Superior temporal gyrus (tissue), 1 donor: ENCODE data around the gene MCCD1.

ENCODE experiments used
- DNase-seq: peaks from one replicate; pipeline ENCODE4 v3.0.0-alpha.2; 2016; ENCODE audit errors: extremely low spot score

Gene MCCD1

DNA sequence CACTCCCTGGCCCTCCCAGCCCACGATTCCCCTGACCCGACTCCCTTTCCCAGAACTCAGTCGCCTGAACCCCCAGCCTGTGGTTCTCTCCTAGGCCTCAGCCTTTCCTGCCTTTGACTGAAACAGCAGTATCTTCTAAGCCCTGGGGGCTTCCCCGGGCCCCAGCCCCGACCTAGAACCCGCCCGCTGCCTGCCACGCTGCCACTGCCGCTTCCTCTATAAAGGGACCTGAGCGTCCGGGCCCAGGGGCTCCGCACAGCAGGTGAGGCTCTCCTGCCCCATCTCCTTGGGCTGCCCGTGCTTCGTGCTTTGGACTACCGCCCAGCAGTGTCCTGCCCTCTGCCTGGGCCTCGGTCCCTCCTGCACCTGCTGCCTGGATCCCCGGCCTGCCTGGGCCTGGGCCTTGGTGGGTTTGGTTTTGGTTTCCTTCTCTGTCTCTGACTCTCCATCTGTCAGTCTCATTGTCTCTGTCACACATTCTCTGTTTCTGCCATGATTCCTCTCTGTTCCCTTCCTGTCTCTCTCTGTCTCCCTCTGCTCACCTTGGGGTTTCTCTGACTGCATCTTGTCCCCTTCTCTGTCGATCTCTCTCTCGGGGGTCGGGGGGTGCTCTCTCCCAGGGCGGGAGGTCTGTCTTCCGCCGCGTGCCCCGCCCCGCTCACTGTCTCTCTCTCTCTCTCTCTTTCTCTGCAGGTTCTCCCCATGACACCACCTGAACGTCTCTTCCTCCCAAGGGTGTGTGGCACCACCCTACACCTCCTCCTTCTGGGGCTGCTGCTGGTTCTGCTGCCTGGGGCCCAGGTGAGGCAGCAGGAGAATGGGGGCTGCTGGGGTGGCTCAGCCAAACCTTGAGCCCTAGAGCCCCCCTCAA, 43.5 kb downstream of the MCCD1 start, which contains the start of gene LTA:
Gene LTA, plus strand, starts transcription at position 249 of the 871 bp plus-strand sequence. Its CDS starts 454 bp downstream, at position 703.
- no peak for DNase-seq

- DNase-seq, result no peak
These were observed 44.7 kb downstream of the MCCD1 start for GRCh38 chr6:31573239-31574105.

GRCh38 chr6:31574106-31575061, 45.6 kb downstream of the MCCD1 start:
- DNase-seq, result no peak

DNA sequence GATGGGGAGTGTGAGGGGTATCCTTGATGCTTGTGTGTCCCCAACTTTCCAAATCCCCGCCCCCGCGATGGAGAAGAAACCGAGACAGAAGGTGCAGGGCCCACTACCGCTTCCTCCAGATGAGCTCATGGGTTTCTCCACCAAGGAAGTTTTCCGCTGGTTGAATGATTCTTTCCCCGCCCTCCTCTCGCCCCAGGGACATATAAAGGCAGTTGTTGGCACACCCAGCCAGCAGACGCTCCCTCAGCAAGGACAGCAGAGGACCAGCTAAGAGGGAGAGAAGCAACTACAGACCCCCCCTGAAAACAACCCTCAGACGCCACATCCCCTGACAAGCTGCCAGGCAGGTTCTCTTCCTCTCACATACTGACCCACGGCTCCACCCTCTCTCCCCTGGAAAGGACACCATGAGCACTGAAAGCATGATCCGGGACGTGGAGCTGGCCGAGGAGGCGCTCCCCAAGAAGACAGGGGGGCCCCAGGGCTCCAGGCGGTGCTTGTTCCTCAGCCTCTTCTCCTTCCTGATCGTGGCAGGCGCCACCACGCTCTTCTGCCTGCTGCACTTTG, 46.7 kb downstream of the MCCD1 start, which contains the start of gene TNF:
Gene TNF, plus strand, starts transcription at position 231 of the 567 bp plus-strand sequence. Its CDS starts 177 bp downstream, at position 408.
- DNase-seq, result no peak

DNA sequence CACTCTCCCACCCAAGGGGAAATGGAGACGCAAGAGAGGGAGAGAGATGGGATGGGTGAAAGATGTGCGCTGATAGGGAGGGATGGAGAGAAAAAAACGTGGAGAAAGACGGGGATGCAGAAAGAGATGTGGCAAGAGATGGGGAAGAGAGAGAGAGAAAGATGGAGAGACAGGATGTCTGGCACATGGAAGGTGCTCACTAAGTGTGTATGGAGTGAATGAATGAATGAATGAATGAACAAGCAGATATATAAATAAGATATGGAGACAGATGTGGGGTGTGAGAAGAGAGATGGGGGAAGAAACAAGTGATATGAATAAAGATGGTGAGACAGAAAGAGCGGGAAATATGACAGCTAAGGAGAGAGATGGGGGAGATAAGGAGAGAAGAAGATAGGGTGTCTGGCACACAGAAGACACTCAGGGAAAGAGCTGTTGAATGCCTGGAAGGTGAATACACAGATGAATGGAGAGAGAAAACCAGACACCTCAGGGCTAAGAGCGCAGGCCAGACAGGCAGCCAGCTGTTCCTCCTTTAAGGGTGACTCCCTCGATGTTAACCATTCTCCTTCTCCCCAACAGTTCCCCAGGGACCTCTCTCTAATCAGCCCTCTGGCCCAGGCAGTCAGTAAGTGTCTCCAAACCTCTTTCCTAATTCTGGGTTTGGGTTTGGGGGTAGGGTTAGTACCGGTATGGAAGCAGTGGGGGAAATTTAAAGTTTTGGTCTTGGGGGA, 47.4 kb downstream of the MCCD1 start:
- no peak for DNase-seq

GRCh38 chr6:31576897-31577578, 48.3 kb downstream of the MCCD1 start:
- DNase-seq, result no peak

- DNase-seq, result no peak
These were observed 48.8 kb downstream of the MCCD1 start for GRCh38 chr6:31577579-31577966.

DNA sequence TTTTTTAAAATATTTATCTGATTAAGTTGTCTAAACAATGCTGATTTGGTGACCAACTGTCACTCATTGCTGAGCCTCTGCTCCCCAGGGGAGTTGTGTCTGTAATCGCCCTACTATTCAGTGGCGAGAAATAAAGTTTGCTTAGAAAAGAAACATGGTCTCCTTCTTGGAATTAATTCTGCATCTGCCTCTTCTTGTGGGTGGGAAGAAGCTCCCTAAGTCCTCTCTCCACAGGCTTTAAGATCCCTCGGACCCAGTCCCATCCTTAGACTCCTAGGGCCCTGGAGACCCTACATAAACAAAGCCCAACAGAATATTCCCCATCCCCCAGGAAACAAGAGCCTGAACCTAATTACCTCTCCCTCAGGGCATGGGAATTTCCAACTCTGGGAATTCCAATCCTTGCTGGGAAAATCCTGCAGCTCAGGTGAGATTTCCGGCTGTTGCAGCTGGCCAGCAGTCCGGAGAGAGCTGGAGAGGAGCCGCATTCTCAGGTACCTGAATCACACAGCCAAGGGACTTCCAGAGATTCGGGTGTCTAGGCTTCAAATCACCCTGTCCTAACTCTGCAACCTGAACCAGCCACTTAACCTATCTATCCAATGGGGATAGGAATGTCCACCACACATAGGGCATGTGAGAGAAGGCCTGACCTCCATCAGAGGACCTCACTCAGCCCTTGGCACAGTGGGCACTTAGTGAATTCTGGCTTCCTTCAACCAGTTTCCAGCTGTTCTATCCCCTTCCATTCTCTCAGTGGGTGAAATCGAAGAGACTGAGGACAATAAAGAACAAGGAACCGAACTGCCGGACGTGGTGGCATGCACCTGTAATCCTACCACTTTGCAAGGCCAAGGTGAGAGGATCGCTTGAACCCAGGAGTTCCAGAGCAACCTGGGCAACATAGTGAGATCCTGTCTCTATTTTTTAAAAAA, 49.7 kb downstream of the MCCD1 start:
- DNase-seq, result no peak

DNA sequence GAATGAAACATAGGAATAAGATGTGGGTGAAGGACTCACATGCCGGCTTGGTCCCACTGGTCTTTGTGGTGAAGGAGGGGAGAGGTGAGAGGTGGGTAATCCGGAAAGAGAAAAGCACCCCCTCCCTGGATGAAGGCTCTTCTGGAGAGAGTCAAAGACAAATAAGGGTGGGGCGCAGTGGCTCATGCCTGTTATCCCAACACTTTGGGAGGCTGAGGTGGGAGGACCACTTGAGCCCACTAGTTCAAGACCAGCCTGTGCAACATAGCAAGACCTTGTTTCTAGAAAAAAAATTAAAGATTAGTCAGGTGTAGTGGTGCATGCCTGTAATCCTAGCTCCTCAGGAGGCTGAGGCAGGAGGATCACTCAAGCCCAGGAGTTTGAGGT, 50.4 kb downstream of the MCCD1 start:
- DNase-seq, result no peak
